ENCODE results near the gene GNAI1. TPM values are rescaled to one million over a fixed set of nuclear protein-coding genes. Genes with fewer than 3 reads are reported as not detected.

The GNAI1 gene
- total and polyA plus RNA-seq, 4 donors, result 8.9 to 38.7 (median 20.9) TPM

DNA sequence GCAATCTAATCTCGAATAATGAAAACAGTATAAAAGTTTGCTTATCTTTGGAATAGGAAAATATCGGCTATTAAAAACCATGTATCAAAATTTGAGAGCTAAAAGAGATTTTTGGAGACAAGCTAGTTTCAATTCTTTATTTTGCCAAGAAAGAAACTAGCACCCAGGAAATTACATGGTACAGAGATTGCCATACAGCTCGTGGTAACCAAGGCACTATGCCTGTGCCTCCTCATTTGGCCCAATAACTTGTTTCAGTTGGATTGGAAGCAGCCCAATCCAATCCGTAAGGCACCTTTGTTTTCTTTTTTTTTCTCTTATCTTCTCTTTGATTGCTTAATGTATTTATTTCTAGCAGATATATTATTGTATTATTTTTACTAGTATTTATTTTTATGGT is 55.0 kb downstream of the GNAI1 start (continued):
- TF ChIP-seq YY1 (IDR thresholded peaks at IDR 0.05) (no peak), GABPA (IDR thresholded peaks at IDR 0.05 in 1 of 2, conservative IDR thresholded peaks at IDR 0.05 in 1 of 2) (no peak), EGR1 (IDR thresholded peaks at IDR 0.05; ENCODE audit: low read depth in 2 of 2) (no peak), JUND (IDR thresholded peaks at IDR 0.05) (no peak)
- TF ChIP-seq, protein P1, sequence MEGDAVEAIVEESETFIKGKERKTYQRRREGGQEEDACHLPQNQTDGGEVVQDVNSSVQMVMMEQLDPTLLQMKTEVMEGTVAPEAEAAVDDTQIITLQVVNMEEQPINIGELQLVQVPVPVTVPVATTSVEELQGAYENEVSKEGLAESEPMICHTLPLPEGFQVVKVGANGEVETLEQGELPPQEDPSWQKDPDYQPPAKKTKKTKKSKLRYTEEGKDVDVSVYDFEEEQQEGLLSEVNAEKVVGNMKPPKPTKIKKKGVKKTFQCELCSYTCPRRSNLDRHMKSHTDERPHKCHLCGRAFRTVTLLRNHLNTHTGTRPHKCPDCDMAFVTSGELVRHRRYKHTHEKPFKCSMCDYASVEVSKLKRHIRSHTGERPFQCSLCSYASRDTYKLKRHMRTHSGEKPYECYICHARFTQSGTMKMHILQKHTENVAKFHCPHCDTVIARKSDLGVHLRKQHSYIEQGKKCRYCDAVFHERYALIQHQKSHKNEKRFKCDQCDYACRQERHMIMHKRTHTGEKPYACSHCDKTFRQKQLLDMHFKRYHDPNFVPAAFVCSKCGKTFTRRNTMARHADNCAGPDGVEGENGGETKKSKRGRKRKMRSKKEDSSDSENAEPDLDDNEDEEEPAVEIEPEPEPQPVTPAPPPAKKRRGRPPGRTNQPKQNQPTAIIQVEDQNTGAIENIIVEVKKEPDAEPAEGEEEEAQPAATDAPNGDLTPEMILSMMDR (IDR thresholded peaks at IDR 0.05; ENCODE audit: low read depth, low read length, missing input control), result no peak

DNA sequence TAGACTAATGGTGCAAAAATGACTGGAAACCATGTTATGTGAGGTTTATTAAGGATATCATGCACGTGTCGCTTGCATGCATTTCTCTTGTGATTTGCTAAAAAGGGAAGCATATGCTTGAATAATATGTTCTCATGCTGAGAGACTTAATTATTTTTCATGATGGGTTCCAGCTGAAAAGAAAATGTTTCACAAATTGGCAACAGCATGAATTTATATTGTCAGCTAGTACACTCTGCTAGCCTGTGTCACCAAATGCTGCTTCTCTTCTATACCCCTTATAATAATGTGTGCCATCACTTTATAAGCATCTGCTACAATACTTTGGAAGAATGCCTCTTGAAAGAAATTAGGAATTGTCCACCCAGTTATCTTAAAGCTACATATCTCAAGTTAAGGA is 63.0 kb downstream of the GNAI1 start:
- H3K27ac ChIP-seq (ENCODE audit: low read depth in 1 of 2, low read length in 2 of 2), result no peak overlapping the region

More for the DNA sequence above, 63.0 kb downstream of the GNAI1 start:
- no peak overlapping the region for H3K4me3 ChIP-seq (ENCODE audit: low read depth in 1 of 3, low read length in 3 of 3)
- H3K9me3 ChIP-seq (ENCODE audit: control insufficient read depth in 4 of 4, low read length in 3 of 4), result no peaks in the 10 kb centered on the region
- H3K9ac ChIP-seq (ENCODE audit: low read depth in 1 of 2, low read length in 2 of 2), result no peak overlapping the region
- no peaks in the 10 kb centered on the region for H3K27me3 ChIP-seq (ENCODE audit: control insufficient read depth in 4 of 4, insufficient read depth in 4 of 4, low read length in 3 of 4)
- DNase-seq (ENCODE audit: low spot score), result no peak
- no peak for TF ChIP-seq SP1 (IDR thresholded peaks at IDR 0.05)
- no peak for TF ChIP-seq HNF4G (IDR thresholded peaks at IDR 0.05)
- TF ChIP-seq RXRA (IDR thresholded peaks at IDR 0.05), result no peak
- TF ChIP-seq, protein P2, sequence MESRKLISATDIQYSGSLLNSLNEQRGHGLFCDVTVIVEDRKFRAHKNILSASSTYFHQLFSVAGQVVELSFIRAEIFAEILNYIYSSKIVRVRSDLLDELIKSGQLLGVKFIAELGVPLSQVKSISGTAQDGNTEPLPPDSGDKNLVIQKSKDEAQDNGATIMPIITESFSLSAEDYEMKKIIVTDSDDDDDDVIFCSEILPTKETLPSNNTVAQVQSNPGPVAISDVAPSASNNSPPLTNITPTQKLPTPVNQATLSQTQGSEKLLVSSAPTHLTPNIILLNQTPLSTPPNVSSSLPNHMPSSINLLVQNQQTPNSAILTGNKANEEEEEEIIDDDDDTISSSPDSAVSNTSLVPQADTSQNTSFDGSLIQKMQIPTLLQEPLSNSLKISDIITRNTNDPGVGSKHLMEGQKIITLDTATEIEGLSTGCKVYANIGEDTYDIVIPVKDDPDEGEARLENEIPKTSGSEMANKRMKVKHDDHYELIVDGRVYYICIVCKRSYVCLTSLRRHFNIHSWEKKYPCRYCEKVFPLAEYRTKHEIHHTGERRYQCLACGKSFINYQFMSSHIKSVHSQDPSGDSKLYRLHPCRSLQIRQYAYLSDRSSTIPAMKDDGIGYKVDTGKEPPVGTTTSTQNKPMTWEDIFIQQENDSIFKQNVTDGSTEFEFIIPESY (IDR thresholded peaks at IDR 0.05), result no peak
- no peak for TF ChIP-seq RAD21 (IDR thresholded peaks at IDR 0.05)
- TF ChIP-seq JUND (IDR thresholded peaks at IDR 0.05), result no peak
- no peak for TF ChIP-seq YY1 (IDR thresholded peaks at IDR 0.05)
- TF ChIP-seq, protein P3, sequence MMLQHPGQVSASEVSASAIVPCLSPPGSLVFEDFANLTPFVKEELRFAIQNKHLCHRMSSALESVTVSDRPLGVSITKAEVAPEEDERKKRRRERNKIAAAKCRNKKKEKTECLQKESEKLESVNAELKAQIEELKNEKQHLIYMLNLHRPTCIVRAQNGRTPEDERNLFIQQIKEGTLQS (IDR thresholded peaks at IDR 0.05), result no peak
- TF ChIP-seq, protein P4, sequence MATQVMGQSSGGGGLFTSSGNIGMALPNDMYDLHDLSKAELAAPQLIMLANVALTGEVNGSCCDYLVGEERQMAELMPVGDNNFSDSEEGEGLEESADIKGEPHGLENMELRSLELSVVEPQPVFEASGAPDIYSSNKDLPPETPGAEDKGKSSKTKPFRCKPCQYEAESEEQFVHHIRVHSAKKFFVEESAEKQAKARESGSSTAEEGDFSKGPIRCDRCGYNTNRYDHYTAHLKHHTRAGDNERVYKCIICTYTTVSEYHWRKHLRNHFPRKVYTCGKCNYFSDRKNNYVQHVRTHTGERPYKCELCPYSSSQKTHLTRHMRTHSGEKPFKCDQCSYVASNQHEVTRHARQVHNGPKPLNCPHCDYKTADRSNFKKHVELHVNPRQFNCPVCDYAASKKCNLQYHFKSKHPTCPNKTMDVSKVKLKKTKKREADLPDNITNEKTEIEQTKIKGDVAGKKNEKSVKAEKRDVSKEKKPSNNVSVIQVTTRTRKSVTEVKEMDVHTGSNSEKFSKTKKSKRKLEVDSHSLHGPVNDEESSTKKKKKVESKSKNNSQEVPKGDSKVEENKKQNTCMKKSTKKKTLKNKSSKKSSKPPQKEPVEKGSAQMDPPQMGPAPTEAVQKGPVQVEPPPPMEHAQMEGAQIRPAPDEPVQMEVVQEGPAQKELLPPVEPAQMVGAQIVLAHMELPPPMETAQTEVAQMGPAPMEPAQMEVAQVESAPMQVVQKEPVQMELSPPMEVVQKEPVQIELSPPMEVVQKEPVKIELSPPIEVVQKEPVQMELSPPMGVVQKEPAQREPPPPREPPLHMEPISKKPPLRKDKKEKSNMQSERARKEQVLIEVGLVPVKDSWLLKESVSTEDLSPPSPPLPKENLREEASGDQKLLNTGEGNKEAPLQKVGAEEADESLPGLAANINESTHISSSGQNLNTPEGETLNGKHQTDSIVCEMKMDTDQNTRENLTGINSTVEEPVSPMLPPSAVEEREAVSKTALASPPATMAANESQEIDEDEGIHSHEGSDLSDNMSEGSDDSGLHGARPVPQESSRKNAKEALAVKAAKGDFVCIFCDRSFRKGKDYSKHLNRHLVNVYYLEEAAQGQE (IDR thresholded peaks at IDR 0.05), result no peak
- no peak for TF ChIP-seq TAF1 (conservative IDR thresholded peaks at IDR 0.05)
- TF ChIP-seq GABPA (IDR thresholded peaks at IDR 0.05 in 1 of 2, conservative IDR thresholded peaks at IDR 0.05 in 1 of 2), result no peak
- no peak for TF ChIP-seq NR2F2 (IDR thresholded peaks at IDR 0.05)
- TF ChIP-seq, protein P5, sequence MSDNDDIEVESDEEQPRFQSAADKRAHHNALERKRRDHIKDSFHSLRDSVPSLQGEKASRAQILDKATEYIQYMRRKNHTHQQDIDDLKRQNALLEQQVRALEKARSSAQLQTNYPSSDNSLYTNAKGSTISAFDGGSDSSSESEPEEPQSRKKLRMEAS (IDR thresholded peaks at IDR 0.05), result no peak
- 94% methylated on average over 2 of the region's 2 CpGs for WGBS
- H3K36me3 ChIP-seq (ENCODE audit: control insufficient read depth in 4 of 4, insufficient read depth in 3 of 4, low read depth in 1 of 4, low read length in 3 of 4), result peaks cover 0 to 8% (median 0%) of the 10 kb centered on the region in 4 donors
- no peaks in the 10 kb centered on the region for H3K4me1 ChIP-seq (ENCODE audit: control insufficient read depth in 4 of 4, insufficient read depth in 4 of 4, low read length in 3 of 4)
